ENCODE data around the gene SMIM3.
"Not testable (repeated sequence)": the region's sequence is repeated elsewhere in the genome, so short reads cannot be mapped to it uniquely, and the experiment has no call there.

The SMIM3 gene, protein sequence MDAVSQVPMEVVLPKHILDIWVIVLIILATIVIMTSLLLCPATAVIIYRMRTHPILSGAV

GRCh38 chr5:150778517-150779396, at the start of gene SMIM3:
Gene SMIM3, plus strand, starts transcription at chr5:150778757. Its CDS starts 16,684 bp downstream, at chr5:150795441.
- peak; percentile 62 to 64 for DNase-seq (ENCODE audit: low read depth in 2 of 2)

DNA sequence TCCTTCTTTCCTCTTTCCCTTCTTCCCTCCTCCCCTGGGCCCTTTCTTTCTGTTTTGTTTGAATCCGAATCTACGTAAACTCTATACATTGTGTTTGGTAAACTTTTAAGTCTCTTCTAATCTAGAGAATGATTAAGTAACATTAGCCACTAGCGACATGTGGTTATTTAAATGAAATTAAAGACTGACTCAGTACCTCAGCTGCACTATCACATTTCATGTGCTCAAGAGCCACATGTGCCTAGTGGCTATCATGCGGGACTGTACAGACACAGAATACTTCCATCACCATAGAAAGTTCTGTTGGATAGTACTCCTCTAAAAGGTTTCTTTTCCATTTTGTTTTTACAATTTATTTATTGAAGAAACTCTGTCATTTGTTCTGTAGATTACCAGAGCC, 48.7 kb upstream of the SMIM3 start:
- DNase-seq (ENCODE audit: low read depth in 2 of 2), result no peak

GRCh38 chr5:150731669-150732242, 46.8 kb upstream of the SMIM3 start:
- no peak for DNase-seq (ENCODE audit: low read depth in 2 of 2)

- DNase-seq (ENCODE audit: low read depth in 2 of 2), result no peak
Measured at GRCh38 chr5:150734579-150735384, 43.8 kb upstream of the SMIM3 start.

DNA sequence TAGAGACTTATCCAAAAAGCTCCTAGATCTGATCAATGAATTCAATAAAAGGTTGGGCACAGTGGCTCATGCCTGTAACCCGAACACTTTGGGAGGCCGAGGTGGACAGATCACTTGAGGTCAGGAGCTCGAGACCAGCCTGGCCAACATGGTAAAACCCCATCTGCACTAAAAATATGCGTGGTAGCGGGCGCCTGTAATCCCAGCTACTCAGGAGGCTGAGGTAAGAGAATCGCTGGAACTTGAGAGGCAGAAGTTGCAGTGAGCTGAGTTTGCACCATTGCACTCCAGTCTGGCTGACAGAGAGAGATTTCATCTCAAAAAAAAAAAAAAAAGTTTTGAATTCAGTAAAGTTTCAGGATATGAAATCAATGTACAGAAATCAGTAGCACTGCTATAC, 39.7 kb upstream of the SMIM3 start:
- no peak for DNase-seq (ENCODE audit: low read depth in 2 of 2)

DNA sequence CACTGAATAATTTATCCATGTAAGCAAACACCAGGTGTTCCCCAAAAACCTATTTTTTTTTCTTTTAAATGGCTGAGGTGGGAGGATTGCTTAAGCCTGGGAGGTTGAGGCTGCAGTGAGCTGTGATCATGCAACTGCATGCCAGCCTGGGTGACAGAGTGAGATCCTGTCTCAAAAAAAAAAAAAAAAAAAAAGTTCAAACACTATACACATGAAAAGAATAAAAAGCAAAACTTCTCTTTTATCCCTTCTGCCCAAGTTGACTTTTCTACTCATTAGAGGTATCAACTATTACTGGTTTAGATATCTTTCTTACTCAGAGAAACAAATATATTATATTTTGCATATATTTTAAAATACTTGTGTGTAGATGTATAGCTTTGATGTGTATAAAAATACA, 37.6 kb upstream of the SMIM3 start:
- no peak for DNase-seq (ENCODE audit: low read depth in 2 of 2)

- not testable (repeated sequence) for DNase-seq (ENCODE audit: low read depth in 2 of 2)
Measured at GRCh38 chr5:150742455-150743141, 36.0 kb upstream of the SMIM3 start.

GRCh38 chr5:150743142-150743488, 35.4 kb upstream of the SMIM3 start:
- DNase-seq (ENCODE audit: low read depth in 2 of 2), result not testable (repeated sequence)

DNA sequence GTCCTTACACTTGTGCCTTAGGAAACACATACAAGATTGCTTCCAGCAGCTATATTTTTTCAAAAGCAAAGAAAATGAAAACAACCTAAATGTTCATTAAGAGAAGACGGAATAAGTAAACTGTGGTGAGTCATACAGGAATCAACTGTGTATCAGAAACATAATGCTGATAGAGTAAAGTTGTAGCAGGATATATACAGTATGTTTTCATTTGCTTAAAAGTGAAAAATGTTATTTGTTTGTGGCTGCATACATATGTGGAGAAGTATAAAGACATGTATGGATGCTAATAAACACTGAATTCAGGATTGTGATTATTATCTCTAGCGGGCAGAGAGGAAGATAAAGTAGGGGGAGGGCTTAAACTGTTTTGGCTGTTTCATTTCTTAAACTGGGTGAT, 28.1 kb upstream of the SMIM3 start:
- DNase-seq (ENCODE audit: low read depth in 2 of 2), result no peak

DNA sequence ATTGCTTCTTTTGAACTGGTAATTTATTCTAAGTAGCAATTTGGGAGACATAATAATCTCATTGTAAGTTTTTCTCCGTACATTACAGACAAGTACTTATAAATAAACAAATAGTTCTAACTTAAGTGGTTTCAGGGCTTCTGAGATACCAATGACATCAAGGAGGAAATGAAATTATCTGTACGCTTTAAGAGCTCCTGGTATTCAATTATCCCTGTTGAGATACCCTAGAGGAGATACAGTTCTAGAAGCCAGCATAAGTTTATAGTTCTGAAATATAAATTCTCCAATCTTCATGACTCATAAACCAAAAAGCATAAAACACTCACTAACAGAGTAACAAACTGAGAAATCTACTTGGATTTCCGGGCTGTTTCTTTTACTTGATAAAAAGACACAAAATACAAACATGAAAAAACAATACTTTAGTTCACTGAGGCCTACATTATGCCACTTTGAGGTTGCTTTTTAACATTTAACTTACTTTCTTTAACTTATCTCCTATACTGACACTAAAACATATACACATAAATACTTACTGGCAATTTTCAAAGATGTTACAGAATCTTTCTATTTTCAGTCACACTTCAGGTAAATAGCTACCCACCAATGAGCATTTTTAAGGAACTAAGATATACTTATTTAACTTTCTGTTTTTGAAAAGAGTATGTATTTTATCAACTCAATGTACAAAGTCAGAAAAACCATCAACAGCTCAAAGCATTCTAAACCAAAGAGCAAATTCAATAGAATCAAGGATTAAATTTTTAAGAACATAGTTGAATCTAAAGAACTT, 27.3 kb upstream of the SMIM3 start:
- DNase-seq (ENCODE audit: low read depth in 2 of 2), result no peak

DNA sequence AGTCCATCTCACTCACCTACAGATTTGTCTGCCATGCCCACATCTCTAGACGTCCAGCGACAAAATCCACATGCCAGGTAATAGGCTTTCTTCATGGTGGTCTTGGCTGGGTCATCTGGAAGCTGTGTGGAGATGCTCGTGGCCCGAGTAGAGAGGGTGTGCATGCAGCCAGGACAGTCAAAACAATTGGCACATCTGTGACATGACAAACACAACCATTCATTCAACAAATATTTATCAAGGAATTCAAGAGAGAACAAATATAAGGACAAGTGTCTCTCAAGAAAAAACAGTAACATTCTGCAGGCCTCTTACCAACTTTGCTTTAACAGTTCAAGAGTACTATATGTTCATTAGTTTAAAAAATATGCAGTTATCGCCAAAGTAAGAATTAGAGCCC, 25.1 kb upstream of the SMIM3 start:
- no peak for DNase-seq (ENCODE audit: low read depth in 2 of 2)

GRCh38 chr5:150753863-150754262, 24.7 kb upstream of the SMIM3 start:
- DNase-seq (ENCODE audit: low read depth in 2 of 2), result no peak

DNA sequence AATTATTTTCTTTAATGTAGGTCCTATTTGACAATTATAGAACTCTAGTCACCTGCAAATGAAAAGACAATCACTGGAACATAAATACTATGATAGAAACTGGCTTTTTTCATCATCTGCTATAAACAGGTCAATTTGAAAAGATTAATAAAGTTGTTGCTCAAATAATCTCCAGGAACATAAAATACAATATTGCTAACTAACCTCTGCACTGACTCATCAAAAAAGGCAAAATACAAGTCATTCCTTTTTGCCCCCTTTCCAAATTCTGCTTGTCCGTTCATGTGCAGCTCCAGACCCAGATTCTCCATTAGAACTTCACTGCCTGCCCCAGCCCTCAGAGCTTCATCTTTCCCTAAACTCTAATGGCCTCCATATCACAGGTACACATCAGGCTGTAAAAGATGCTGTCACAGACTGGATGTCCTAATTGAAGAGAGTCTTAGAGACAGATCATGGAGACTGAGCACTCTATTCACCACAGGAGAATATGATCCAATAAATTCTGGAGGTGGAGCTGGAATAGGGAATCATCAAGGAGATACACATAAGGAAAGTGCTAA, 21.4 kb upstream of the SMIM3 start:
- DNase-seq (ENCODE audit: low read depth in 2 of 2), result no peak

- no peak for DNase-seq (ENCODE audit: low read depth in 2 of 2)
Measured at GRCh38 chr5:150758203-150758530, 20.4 kb upstream of the SMIM3 start.

DNA sequence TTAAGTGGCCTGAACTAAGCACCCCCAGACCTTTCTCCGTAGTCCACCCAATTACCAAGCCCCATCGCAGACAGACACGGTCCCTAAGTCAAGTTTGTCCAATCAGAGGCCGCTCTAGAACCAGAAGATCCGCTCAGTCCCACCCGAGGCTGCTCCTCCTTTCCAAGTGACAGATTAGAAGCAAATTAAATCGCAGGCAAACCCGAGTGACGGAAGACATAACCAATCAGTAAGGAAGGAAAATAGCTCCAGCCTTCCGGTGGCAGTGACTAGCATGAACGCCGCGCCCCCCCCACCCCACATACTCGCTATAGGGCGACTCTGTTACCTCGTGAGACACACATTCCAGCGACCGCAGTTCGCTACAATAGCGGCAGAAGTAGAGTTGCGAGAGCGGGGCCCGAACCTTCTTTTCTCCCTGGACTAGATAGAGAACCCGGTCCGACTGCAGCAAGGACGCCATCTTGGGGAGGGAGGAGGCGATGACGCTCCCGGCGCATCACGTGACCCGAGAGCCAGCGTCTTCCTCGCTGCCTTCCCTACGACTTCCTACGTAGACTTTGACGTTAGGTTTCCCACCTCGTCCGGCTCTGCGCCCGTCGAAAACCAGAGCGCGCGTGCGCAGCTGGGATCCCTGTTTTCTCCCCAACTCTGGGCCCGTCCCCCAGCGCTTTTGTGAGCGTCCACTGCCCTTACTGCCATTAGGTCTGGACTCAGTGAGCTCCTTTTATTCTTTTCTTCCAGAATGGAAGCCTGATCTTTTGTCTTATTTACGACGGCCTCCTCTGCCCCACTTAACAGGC, 19.8 kb upstream of the SMIM3 start, which contains the start of gene DCTN4:
TSS of gene DCTN4 (minus strand) at position 487 of the 803 bp plus-strand sequence. CDS start at position 463, 24 bp downstream.
- DNase-seq (ENCODE audit: low read depth in 2 of 2), result peak; percentile 90 to 91

GRCh38 chr5:150759334-150759583, 19.3 kb upstream of the SMIM3 start:
- DNase-seq (ENCODE audit: low read depth in 2 of 2), result no peak

DNA sequence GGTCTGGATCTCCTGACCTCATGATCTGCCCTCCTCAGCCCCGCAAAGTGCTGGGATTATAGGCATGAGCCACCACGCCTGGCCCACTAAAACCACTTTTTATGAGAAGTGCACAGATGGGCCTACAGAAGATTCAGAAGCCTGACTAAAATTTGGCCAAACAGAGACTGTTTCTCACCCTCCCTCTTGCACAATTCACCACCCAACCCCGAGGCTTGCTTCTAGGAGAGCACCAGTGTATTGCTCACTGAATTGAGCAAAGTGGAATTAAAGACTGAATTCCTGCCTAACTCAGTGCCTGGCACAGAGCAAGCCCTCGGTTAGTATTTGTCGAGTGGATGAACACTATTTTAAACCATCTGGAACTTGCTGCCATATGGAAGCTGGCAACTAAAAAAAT, 16.3 kb upstream of the SMIM3 start:
- DNase-seq (ENCODE audit: low read depth in 2 of 2), result no peak

- no peak for DNase-seq (ENCODE audit: low read depth in 2 of 2)
Measured at GRCh38 chr5:150763023-150763769, 15.4 kb upstream of the SMIM3 start.

DNA sequence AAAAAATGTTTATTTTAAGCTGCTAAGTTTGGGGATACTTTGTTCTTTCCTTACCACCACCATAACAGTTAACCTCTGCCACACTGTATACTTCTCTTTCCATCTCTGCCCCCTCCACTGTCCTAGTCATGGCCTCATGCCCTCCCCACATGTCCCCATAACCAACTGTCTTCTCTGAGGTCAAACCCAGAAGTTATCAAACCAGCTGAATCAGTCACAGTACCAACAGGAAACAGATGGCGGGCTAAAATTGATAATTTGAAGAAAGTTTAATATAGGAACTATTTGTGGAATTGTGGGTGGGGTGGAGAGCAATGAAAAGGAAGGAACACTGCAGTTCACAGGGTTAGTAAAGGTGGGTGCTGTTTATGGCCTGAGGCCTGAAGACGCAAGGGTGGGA, 14.0 kb upstream of the SMIM3 start:
- no peak for DNase-seq (ENCODE audit: low read depth in 2 of 2)

All from stimulated activated CD4-positive, alpha-beta T cell treated with anti-CD3 and anti-CD28 coated beads, Interleukin-15, amount 100 ng/mL, for 48 hours (primary cell).